Endothelial cell of umbilical vein (primary cell): ENCODE measurements around the gene AP1M1. TPM values are rescaled to one million over a fixed set of nuclear protein-coding genes. Genes with fewer than 3 reads are reported as not detected.

Experiments
- BruUV-seq: library from RNA; stranded (reverse); fragments of 400-500 nt; replicated peaks from 2 replicates; lab custom pipeline; 2021; lab: Mats Ljungman, UMichigan
- CTCF ChIA-PET: fragments of 300-600, 350-600 bp; sonication (Branson Sonifier 250); formaldehyde crosslinking; loops from one replicate; lab custom pipeline; 2021; ENCODE audit warnings: antibody characterized with exemption, inconsistent platforms; lab: Charles Lee
- POLR2A ChIA-PET: fragments of 300-600, 350-600 bp; sonication (Branson Sonifier 250); formaldehyde crosslinking; loops from one replicate; lab custom pipeline; 2021; ENCODE audit warnings: antibody characterized with exemption, inconsistent platforms; lab: Charles Lee
- DNase-seq: peaks from one replicate; pipeline ENCODE4 v3.0.0-alpha.2; 2011; ENCODE audit warnings: low read depth, low spot score
- FAIRE-seq: peaks from 2 replicates; lab custom pipeline; 2011; peaks lifted over from hg19 to GRCh38; lab: Jason Lieb, UNC
- H2AFZ ChIP-seq: 2 replicates; pipeline ENCODE4 v1.6.0; 2012; ENCODE audit warnings: low read depth, low read length, control low read depth, inconsistent platforms
- H3K27ac ChIP-seq: 2 replicates; pipeline ENCODE4 v1.5.1; 2011; ENCODE audit warnings: low read depth, mild to moderate bottlenecking, control low read depth, low read length, moderate library complexity; ENCODE audit not compliant: insufficient read depth
- H3K27me3 ChIP-seq, 2 experiments: 2 replicates each; pipeline versions ENCODE4 v1.6.0 to v1.6.1; 2011; ENCODE audit warnings: low read length in 2 of 2, mixed read lengths in 1 of 2; ENCODE audit not compliant: control insufficient read depth in 2 of 2, insufficient read depth in 2 of 2
- H3K36me3 ChIP-seq, 2 experiments: 2 replicates in 1 of 2; 3 replicates in 1 of 2; pipeline ENCODE4 v1.5.1; 2011; ENCODE audit warnings: low read length in 2 of 2, mild to moderate bottlenecking in 1 of 2, moderate library complexity in 1 of 2; ENCODE audit not compliant: control insufficient read depth in 2 of 2, insufficient read depth in 2 of 2; ENCODE audit errors: extremely low read depth in 1 of 2
- H3K4me1 ChIP-seq: 3 replicates; pipeline ENCODE4 v1.5.1; 2011; ENCODE audit warnings: mild to moderate bottlenecking, low read length; ENCODE audit not compliant: control insufficient read depth, insufficient read depth; ENCODE audit errors: extremely low read depth
- H3K4me2 ChIP-seq: 2 replicates; pipeline ENCODE4 v1.6.1; 2011; ENCODE audit warnings: low read length, control low read depth, mixed read lengths; ENCODE audit not compliant: insufficient read depth
- H3K4me3 ChIP-seq, 3 experiments: fragments of 200-600 bp in 1 of 3; sonication (generic), shearing (Covaris generic) in 1 of 3; replicated peaks in 1 of 3; 2 replicates each; pipeline ENCODE4 v1.5.1; 2011 to 2016; ENCODE audit warnings: control low read depth in 3 of 3, low read length in 3 of 3, mild to moderate bottlenecking in 2 of 3, inconsistent platforms in 1 of 3, low read depth in 1 of 3, moderate library complexity in 1 of 3; ENCODE audit not compliant: insufficient read depth in 1 of 3
- H3K79me2 ChIP-seq: 2 replicates; pipeline ENCODE4 v1.6.0; 2012; ENCODE audit warnings: low read length, inconsistent platforms; ENCODE audit not compliant: control insufficient read depth, insufficient read depth
- H3K9ac ChIP-seq: replicated peaks from 2 replicates; pipeline ENCODE3; 2011; ENCODE audit warnings: low read length, control low read depth; ENCODE audit not compliant: insufficient read depth; ENCODE audit errors: extremely low read depth
- H3K9me1 ChIP-seq: replicated peaks from 3 replicates; pipeline ENCODE4 v1.6.0; 2011; ENCODE audit warnings: mild to moderate bottlenecking, low read length; ENCODE audit not compliant: control insufficient read depth, insufficient read depth; ENCODE audit errors: extremely low read depth
- H3K9me3 ChIP-seq: replicated peaks from 2 replicates; pipeline ENCODE4 v1.5.1; 2012; ENCODE audit warnings: low read length, inconsistent platforms; ENCODE audit not compliant: control insufficient read depth, insufficient read depth
- H4K20me1 ChIP-seq: replicated peaks from 2 replicates; pipeline ENCODE3; 2011; ENCODE audit warnings: mild to moderate bottlenecking, low read length; ENCODE audit not compliant: control insufficient read depth, insufficient read depth; ENCODE audit errors: extremely low read depth
- EZH2 ChIP-seq: IDR thresholded peaks from 2 replicates; pipeline ENCODE4 v1.6.1; 2012; ENCODE audit warnings: borderline replicate concordance, low read depth, mild to moderate bottlenecking, moderate library complexity, low read length, inconsistent platforms; ENCODE audit not compliant: severe bottlenecking
- FOS ChIP-seq: IDR thresholded peaks from 2 replicates; pipeline ENCODE4 v1.6.1; 2011; ENCODE audit warnings: mild to moderate bottlenecking, low read length, moderate library complexity, borderline replicate concordance; ENCODE audit not compliant: insufficient read depth
- GATA2 ChIP-seq: IDR thresholded peaks from 2 replicates; pipeline ENCODE4 v1.7.0; 2011; ENCODE audit warnings: low read depth, mild to moderate bottlenecking, moderate library complexity, mixed read lengths, low read length; ENCODE audit not compliant: insufficient read length, insufficient read depth
- JUN ChIP-seq: IDR thresholded peaks from 2 replicates; pipeline ENCODE4 v1.6.1; 2011; ENCODE audit warnings: borderline replicate concordance, low read depth; ENCODE audit not compliant: insufficient read length, insufficient read depth
- MYC ChIP-seq: IDR thresholded peaks from one replicate; pipeline ENCODE4 v1.6.1; 2011; ENCODE audit warnings: mild to moderate bottlenecking, low read depth, low read length
- POLR2A ChIP-seq: IDR thresholded peaks from 2 replicates; pipeline ENCODE4 v1.6.1; 2012; ENCODE audit warnings: low read depth, mild to moderate bottlenecking, control low read depth, low read length
- POLR2AphosphoS5 ChIP-seq: IDR thresholded peaks from 2 replicates; pipeline ENCODE4 v1.6.1; 2012; ENCODE audit warnings: low read depth, mild to moderate bottlenecking, control low read depth, low read length, moderate library complexity; ENCODE audit not compliant: insufficient read depth
- dilution Hi-C: fragments of 300-500 bp; cut with MboI; formaldehyde crosslinking; loops from one replicate; pipeline ENCODE4 v1.15.0; 2019; ENCODE audit warnings: low sequenced_read_pairs; ENCODE audit not compliant: extremely low pct_ligation_motif_present
- intact Hi-C: fragments of 100-400 bp; cut with micrococcal nuclease; formaldehyde crosslinking; loops from one replicate; pipeline ENCODE4 v1.10.0; 2022
- polyA plus RNA-seq, 4 experiments: library from polyadenylated mRNA; depleted of rRNA in 3 of 4; stranded (reverse) in 3 of 4; unstranded in 1 of 4; fragments of >200 nt; gene quantifications; 2 replicates each; pipeline versions ENCODE4 v1.2.1 to v1.2.3, GENCODE V29; 2011 to 2012; ENCODE audit warnings: missing spikeins in 1 of 4
- total RNA-seq: library from RNA; stranded (reverse); gene quantifications from 2 replicates; pipeline ENCODE4 v1.2.3, GENCODE V29; 2021
- TF ChIP-seq, protein P1 (sequence below): IDR thresholded peaks from 2 replicates; pipeline ENCODE4 v1.6.1; 2011; ENCODE audit not compliant: insufficient read depth, insufficient read length
- TF ChIP-seq, protein P2 (sequence below), 2 donors: IDR thresholded peaks; 1 replicate in 1 of 2; 2 replicates in 1 of 2; pipeline ENCODE4 v1.5.1; 2011; ENCODE audit warnings: low read length in 2 of 2, mild to moderate bottlenecking in 2 of 2, moderate library complexity in 2 of 2, control low read depth in 1 of 2, inconsistent platforms in 1 of 2, low read depth in 1 of 2; ENCODE audit not compliant: insufficient read depth in 1 of 2; ENCODE audit errors: extremely low read depth in 1 of 2

Gene AP1M1
- total and polyA plus RNA-seq, 2 donors (not counting 3 experiments of a cell fraction or from before 2014, with no cell fraction given), result 99.3 to 129 TPM

DNA sequence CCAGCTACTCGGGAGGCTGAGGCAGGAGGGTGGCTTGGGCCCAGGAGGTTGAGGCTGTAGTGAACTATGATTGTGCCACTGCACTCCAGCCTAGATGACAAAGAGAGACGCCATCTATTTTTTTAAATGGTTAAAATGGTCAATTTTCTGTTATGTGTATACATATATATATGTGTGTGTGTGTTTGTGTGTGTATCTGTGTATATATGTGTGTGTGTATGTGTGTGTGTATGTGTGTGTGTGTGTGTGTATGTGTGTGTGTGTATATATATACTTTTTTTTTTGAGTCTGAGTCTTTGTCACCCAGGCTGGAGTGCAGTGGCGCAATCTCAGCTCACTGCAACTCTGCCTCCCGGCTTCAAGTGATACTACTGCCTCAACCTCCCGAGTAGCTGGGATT, 84.0 kb downstream of the AP1M1 start:
- Histone ChIP-seq H3K4me2 (no peak overlapping the region), H3K36me3 (no peaks in the 10 kb centered on the region), H3K9me3 (no peaks in the 10 kb centered on the region), H3K27me3 (no peaks in the 10 kb centered on the region), H4K20me1 (no peaks in the 10 kb centered on the region), H3K9me1 (no peaks in the 10 kb centered on the region), H3K79me2 (no peaks in the 10 kb centered on the region), H3K4me1 (peaks cover 28% of the 10 kb centered on the region), H3K9ac (no peak overlapping the region), H2AFZ (no peak overlapping the region), H3K27ac (no peak overlapping the region), H3K4me3 (no peak overlapping the region)
- ChIA-PET POLR2A (interaction anchor here (0.6 kb wide), 1 partner anchor 1056 kb away, joined by 3 read pairs; no protein-coding TSS in a partner anchor), CTCF (no interaction called here)
- no TSS peak for BruUV-seq
- intact Hi-C loops (loop anchor here (5.0 kb wide), 2 partner anchors 34 to 204 kb away; partner anchors contain the start of gene TPM4), dilution Hi-C loops (no loop called here)
- no peak for FAIRE-seq
- no peak for DNase-seq
- TF ChIP-seq POLR2A (no peak), POLR2AphosphoS5 (no peak), EZH2 (no peak), GATA2 (no peak), FOS (no peak), JUN (no peak), MYC (no peak)
- TF ChIP-seq, protein P1, sequence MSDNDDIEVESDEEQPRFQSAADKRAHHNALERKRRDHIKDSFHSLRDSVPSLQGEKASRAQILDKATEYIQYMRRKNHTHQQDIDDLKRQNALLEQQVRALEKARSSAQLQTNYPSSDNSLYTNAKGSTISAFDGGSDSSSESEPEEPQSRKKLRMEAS, result no peak
- TF ChIP-seq, protein P2, sequence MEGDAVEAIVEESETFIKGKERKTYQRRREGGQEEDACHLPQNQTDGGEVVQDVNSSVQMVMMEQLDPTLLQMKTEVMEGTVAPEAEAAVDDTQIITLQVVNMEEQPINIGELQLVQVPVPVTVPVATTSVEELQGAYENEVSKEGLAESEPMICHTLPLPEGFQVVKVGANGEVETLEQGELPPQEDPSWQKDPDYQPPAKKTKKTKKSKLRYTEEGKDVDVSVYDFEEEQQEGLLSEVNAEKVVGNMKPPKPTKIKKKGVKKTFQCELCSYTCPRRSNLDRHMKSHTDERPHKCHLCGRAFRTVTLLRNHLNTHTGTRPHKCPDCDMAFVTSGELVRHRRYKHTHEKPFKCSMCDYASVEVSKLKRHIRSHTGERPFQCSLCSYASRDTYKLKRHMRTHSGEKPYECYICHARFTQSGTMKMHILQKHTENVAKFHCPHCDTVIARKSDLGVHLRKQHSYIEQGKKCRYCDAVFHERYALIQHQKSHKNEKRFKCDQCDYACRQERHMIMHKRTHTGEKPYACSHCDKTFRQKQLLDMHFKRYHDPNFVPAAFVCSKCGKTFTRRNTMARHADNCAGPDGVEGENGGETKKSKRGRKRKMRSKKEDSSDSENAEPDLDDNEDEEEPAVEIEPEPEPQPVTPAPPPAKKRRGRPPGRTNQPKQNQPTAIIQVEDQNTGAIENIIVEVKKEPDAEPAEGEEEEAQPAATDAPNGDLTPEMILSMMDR (IDR thresholded peaks at IDR 0.05; ENCODE audit: extremely low read depth in 1 of 2, insufficient read depth in 1 of 2, low read depth in 1 of 2, low read length in 2 of 2), result no peak
